RWPE2 (cell line): ENCODE data around the gene IRF8.

Experiments used
- ATAC-seq: fragments of 200-7000 bp; cut with Tn5 transposase; 3 replicates; pipeline ENCODE4 v1.9.1; 2021; ENCODE audit warnings: low read depth
- DNase-seq: peaks from one replicate; pipeline ENCODE4 v3.0.0-alpha.2; 2020; ENCODE audit warnings: low spot score
- H3K27ac ChIP-seq: fragments of 450-650 bp; 2 replicates; pipeline ENCODE4 v1.5.1; 2017; ENCODE audit warnings: mild to moderate bottlenecking; ENCODE audit not compliant: poor library complexity, severe bottlenecking
- H3K27me3 ChIP-seq: fragments of 250-450 bp; sonication (Bioruptor Pico); 2 replicates; pipeline ENCODE4 v1.5.1; 2021; ENCODE audit warnings: mild to moderate bottlenecking, moderate library complexity; ENCODE audit not compliant: insufficient read depth, poor library complexity, severe bottlenecking
- H3K36me3 ChIP-seq: fragments of 250-450 bp; sonication (Bioruptor Pico); 2 replicates; pipeline ENCODE4 v1.5.1; 2020; ENCODE audit warnings: low read depth, mild to moderate bottlenecking, moderate library complexity
- H3K4me1 ChIP-seq: fragments of 250-450 bp; sonication (Bioruptor Pico); 2 replicates; pipeline ENCODE4 v1.5.1; 2021; ENCODE audit warnings: mild to moderate bottlenecking, moderate library complexity; ENCODE audit not compliant: insufficient read depth, poor library complexity, severe bottlenecking
- H3K4me3 ChIP-seq: fragments of 250-450 bp; sonication (Bioruptor Pico); 2 replicates; pipeline ENCODE4 v1.5.1; 2021; ENCODE audit warnings: mild to moderate bottlenecking, moderate library complexity; ENCODE audit not compliant: severe bottlenecking
- H3K9me3 ChIP-seq: fragments of 250-450 bp; sonication (Bioruptor Pico); 2 replicates; pipeline ENCODE4 v1.5.1; 2021; ENCODE audit warnings: mild to moderate bottlenecking, moderate library complexity; ENCODE audit not compliant: severe bottlenecking
- TF ChIP-seq, protein P1 (sequence below): fragments of 450-650 bp; IDR thresholded peaks from one replicate; pipeline ENCODE4 v1.5.1; 2017; ENCODE audit warnings: mild to moderate bottlenecking, moderate library complexity; ENCODE audit not compliant: poor library complexity, severe bottlenecking

Gene IRF8

DNA sequence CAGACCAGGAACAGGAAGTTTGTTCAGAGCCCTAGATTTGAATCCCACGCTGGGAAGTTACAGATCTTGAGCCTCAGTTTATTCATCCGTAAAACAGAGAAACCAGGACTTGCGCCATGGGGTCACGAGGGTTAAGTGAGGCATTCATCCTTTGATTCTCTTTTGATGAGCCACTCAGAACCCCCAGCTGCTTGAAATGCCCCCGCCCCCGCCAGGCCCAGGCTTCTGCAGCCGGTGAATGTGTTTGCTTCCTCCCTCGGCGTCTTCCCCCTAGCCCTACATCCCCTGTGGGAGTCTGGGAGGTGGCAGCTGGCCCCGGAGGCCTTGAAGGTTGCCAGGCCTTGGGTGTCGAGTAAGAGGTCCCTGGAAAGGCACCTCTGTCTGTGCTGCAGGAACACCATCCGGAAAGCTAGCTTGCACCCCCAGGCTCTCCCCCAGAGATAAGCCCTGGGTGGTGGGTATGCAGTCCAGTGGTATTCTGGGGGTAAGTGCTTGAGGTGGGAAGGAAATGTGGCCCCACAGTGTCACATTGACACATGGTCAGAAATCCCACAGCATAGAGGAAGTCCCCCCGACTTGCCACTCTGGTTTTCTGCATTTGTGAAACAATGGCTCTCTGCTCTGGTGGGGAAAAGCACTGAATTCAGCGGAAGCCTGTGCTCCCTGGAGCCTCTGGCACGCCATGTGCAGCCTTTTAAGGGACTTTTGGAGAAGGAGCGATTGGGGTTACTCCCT is 14.9 kb downstream of the IRF8 start:
- TF ChIP-seq, protein P1, sequence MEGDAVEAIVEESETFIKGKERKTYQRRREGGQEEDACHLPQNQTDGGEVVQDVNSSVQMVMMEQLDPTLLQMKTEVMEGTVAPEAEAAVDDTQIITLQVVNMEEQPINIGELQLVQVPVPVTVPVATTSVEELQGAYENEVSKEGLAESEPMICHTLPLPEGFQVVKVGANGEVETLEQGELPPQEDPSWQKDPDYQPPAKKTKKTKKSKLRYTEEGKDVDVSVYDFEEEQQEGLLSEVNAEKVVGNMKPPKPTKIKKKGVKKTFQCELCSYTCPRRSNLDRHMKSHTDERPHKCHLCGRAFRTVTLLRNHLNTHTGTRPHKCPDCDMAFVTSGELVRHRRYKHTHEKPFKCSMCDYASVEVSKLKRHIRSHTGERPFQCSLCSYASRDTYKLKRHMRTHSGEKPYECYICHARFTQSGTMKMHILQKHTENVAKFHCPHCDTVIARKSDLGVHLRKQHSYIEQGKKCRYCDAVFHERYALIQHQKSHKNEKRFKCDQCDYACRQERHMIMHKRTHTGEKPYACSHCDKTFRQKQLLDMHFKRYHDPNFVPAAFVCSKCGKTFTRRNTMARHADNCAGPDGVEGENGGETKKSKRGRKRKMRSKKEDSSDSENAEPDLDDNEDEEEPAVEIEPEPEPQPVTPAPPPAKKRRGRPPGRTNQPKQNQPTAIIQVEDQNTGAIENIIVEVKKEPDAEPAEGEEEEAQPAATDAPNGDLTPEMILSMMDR: no peak
- no peak for ATAC-seq
- Histone ChIP-seq H3K9me3 (no peaks in the 10 kb centered on the region), H3K27me3 (peaks cover 14% of the 10 kb centered on the region), H3K27ac (no peak overlapping the region), H3K36me3 (no peaks in the 10 kb centered on the region), H3K4me1 (peaks cover 8% of the 10 kb centered on the region), H3K4me3 (no peak overlapping the region)
- DNase-seq: no peak

DNA sequence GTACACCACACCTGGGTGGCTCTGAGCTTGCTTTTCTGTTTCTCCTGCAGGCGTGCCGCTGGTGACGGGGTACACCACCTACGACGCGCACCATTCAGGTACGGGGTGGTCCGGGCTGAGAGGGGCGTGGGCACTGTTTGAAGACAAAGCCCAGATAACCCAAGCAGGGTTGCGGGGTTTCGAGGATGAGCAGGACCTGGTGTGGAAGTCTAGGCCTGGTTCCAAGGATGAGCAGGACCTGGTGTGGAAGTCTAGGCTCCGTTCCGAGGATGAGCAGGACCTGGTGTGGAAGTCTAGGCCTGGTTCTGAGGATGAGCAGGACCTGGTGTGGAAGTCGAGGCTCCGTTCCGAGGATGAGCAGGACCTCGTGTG is 15.4 kb downstream of the IRF8 start:
- TF ChIP-seq, protein P1: no peak
- DNase-seq (no peak), ATAC-seq (no peak)
- no peaks in the 10 kb centered on the region for H3K9me3 ChIP-seq
- H3K4me3 ChIP-seq: no peak overlapping the region
- H3K36me3 ChIP-seq: no peaks in the 10 kb centered on the region
- H3K4me1 ChIP-seq: peaks cover 8% of the 10 kb centered on the region
- H3K27ac ChIP-seq: no peak overlapping the region
- peaks cover 13% of the 10 kb centered on the region for H3K27me3 ChIP-seq

DNA sequence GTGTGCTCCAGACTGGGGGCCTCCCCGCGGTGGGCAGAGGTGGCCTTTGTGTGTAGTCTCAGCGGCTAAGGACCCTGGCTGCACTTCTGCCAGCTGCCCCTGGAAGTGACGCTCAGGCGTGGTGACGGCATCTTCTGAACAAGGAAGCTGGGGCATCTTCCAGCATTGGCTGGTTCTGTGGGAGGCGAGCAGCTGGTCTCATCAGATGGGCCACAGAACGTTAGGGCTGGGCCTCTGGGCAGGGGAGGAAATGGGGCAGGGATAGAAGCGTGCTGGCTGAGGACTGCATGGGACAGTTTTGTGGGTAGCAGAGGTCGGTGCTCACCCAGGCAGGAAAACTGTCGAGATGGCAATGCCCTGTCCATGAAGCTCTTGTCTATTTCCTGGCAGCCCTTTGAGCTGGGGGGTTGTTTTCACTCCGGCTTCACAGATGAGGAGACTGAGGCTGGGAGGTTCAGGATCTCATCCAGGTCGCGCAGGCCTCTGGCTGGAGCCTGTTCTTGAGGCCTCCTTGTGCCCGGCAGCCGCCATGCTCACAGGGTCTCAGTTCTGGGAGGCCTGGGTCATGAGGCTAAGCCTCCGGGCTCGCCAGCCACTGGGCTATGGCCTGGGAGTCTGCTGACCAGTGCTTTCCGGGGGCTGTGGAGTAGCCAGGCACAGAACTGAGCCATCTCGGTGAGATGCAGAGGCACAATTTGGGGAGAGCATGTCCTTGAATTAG is 16.3 kb downstream of the IRF8 start:
- peaks cover 8% of the 10 kb centered on the region for H3K4me1 ChIP-seq
- no peak for ATAC-seq
- H3K4me3 ChIP-seq: no peak overlapping the region
- no peak overlapping the region for H3K27ac ChIP-seq
- no peaks in the 10 kb centered on the region for H3K9me3 ChIP-seq
- H3K27me3 ChIP-seq: peaks cover 7% of the 10 kb centered on the region
- no peak for DNase-seq
- TF ChIP-seq, protein P1: no peak
- no peaks in the 10 kb centered on the region for H3K36me3 ChIP-seq

DNA sequence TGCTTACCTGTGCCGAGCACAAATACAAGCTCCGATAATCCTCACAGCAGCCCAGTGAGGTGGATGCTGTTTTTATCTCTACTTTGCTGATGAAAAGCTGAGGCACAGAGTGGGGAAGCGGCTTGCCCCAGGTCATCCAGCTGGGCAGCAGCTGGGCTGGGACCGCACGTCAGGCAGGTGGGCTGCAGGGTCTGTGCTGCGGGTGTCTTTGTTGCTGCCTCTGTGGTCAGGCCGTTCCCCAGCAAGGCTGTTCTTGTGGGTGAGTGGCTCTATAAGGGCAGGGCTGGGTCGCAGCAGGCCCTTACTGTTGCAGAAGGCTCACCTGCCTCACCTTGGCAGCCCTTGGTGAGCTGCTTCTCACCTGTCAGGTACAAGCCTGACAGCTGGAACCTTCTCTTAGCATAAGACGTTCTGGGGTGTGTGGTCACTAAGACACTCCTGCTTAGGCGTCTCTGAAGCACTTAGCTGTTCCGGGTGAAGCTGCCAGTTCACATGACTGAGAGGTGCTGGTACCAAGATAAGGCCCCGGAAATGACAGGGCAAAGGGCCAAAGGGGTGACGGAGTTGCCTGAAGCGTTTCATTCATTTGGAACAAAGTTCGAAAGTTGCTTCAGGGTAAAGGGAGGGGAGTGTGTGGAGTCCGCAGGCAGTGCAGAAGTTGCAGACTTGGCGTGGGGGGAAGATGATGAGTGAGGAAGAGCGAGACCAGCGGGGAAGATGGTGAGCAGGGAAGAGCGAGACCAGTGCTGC is 17.4 kb downstream of the IRF8 start:
- H3K36me3 ChIP-seq: no peaks in the 10 kb centered on the region
- H3K4me3 ChIP-seq: no peak overlapping the region
- no peaks in the 10 kb centered on the region for H3K27me3 ChIP-seq
- DNase-seq (no peak), ATAC-seq (peak; percentile 77)
- no peak overlapping the region for H3K27ac ChIP-seq
- H3K9me3 ChIP-seq: no peaks in the 10 kb centered on the region
- H3K4me1 ChIP-seq: peaks cover 8% of the 10 kb centered on the region
- TF ChIP-seq, protein P1: no peak
